RWPE2 (cell line): ENCODE measurements around the gene GSDME.

Experiments used
- ATAC-seq: fragments of 200-7000 bp; cut with Tn5 transposase; 3 replicates; pipeline ENCODE4 v1.9.1; 2021; ENCODE audit warnings: low read depth
- DNase-seq: peaks from one replicate; pipeline ENCODE4 v3.0.0-alpha.2; 2020; ENCODE audit warnings: low spot score
- H3K27ac ChIP-seq: fragments of 450-650 bp; 2 replicates; pipeline ENCODE4 v1.5.1; 2017; ENCODE audit warnings: mild to moderate bottlenecking; ENCODE audit not compliant: poor library complexity, severe bottlenecking
- H3K27me3 ChIP-seq: fragments of 250-450 bp; sonication (Bioruptor Pico); 2 replicates; pipeline ENCODE4 v1.5.1; 2021; ENCODE audit warnings: mild to moderate bottlenecking, moderate library complexity; ENCODE audit not compliant: insufficient read depth, poor library complexity, severe bottlenecking
- H3K36me3 ChIP-seq: fragments of 250-450 bp; sonication (Bioruptor Pico); 2 replicates; pipeline ENCODE4 v1.5.1; 2020; ENCODE audit warnings: low read depth, mild to moderate bottlenecking, moderate library complexity
- H3K4me1 ChIP-seq: fragments of 250-450 bp; sonication (Bioruptor Pico); 2 replicates; pipeline ENCODE4 v1.5.1; 2021; ENCODE audit warnings: mild to moderate bottlenecking, moderate library complexity; ENCODE audit not compliant: insufficient read depth, poor library complexity, severe bottlenecking
- H3K4me3 ChIP-seq: fragments of 250-450 bp; sonication (Bioruptor Pico); 2 replicates; pipeline ENCODE4 v1.5.1; 2021; ENCODE audit warnings: mild to moderate bottlenecking, moderate library complexity; ENCODE audit not compliant: severe bottlenecking
- H3K9me3 ChIP-seq: fragments of 250-450 bp; sonication (Bioruptor Pico); 2 replicates; pipeline ENCODE4 v1.5.1; 2021; ENCODE audit warnings: mild to moderate bottlenecking, moderate library complexity; ENCODE audit not compliant: severe bottlenecking
- TF ChIP-seq, protein P1 (sequence below): fragments of 450-650 bp; IDR thresholded peaks from one replicate; pipeline ENCODE4 v1.5.1; 2017; ENCODE audit warnings: mild to moderate bottlenecking, moderate library complexity; ENCODE audit not compliant: poor library complexity, severe bottlenecking

GSDME gene

GRCh38 chr7:24714676-24715010 is 42.6 kb downstream of the GSDME start:
- Histone ChIP-seq H3K27me3 (no peaks in the 10 kb centered on the region), H3K27ac (no peak overlapping the region), H3K36me3 (peaks cover 82% of the 10 kb centered on the region), H3K4me1 (no peaks in the 10 kb centered on the region), H3K9me3 (no peaks in the 10 kb centered on the region), H3K4me3 (no peak overlapping the region)
- DNase-seq = no peak
- no peak for ATAC-seq
- TF ChIP-seq, protein P1, sequence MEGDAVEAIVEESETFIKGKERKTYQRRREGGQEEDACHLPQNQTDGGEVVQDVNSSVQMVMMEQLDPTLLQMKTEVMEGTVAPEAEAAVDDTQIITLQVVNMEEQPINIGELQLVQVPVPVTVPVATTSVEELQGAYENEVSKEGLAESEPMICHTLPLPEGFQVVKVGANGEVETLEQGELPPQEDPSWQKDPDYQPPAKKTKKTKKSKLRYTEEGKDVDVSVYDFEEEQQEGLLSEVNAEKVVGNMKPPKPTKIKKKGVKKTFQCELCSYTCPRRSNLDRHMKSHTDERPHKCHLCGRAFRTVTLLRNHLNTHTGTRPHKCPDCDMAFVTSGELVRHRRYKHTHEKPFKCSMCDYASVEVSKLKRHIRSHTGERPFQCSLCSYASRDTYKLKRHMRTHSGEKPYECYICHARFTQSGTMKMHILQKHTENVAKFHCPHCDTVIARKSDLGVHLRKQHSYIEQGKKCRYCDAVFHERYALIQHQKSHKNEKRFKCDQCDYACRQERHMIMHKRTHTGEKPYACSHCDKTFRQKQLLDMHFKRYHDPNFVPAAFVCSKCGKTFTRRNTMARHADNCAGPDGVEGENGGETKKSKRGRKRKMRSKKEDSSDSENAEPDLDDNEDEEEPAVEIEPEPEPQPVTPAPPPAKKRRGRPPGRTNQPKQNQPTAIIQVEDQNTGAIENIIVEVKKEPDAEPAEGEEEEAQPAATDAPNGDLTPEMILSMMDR = no peak

GRCh38 chr7:24713850-24714675 is 43.2 kb downstream of the GSDME start:
- Histone ChIP-seq H3K36me3 (peaks cover 82% of the 10 kb centered on the region), H3K4me3 (no peak overlapping the region), H3K9me3 (no peaks in the 10 kb centered on the region), H3K27me3 (no peaks in the 10 kb centered on the region), H3K4me1 (no peaks in the 10 kb centered on the region), H3K27ac (no peak overlapping the region)
- DNase-seq (no peak), ATAC-seq (no peak)
- TF ChIP-seq, protein P1 = no peak

DNA sequence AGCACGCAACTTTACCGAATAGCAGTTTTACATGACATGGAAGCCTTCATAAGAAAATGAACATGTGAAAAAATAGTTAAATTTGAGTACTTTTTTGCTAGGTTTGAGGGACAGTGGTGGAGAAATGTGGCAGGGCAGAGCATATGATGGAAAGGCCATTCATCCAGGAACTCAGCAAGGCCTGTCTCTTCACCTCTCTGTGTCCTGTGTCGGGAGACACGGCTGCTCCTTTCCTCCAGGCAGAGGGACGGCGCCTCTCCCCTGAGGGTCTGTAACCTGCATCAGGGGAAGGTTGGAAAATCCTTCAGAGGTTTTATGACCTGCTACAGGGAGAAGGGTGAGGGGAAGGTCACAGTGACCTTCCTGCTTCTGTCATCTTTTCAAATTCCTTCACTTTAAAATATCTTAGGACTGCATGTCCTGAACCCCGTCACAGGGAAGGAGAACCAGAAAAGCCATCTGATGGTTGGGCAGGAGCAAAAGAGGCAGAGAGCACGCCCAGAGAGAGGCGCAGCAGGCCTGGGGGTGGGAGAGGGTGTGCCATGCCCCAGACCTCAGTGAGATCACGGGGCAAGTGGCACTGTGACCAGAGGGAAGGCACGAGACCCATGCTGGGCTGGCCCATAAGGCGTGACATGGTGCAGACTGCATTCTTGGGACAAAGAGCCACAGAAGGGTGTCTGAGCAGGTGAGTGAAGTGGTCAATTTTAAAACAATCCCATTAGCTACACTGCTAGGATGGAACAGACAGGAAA is 44.0 kb downstream of the GSDME start:
- no peaks in the 10 kb centered on the region for H3K9me3 ChIP-seq
- TF ChIP-seq, protein P1 = no peak
- H3K27me3 ChIP-seq = no peaks in the 10 kb centered on the region
- H3K4me1 ChIP-seq = no peaks in the 10 kb centered on the region
- DNase-seq (no peak), ATAC-seq (no peak)
- H3K27ac ChIP-seq = no peak overlapping the region
- H3K36me3 ChIP-seq = peaks cover 82% of the 10 kb centered on the region
- no peak overlapping the region for H3K4me3 ChIP-seq

GRCh38 chr7:24709585-24710360 is 47.5 kb downstream of the GSDME start:
- H3K4me1 ChIP-seq = no peaks in the 10 kb centered on the region
- no peak overlapping the region for H3K4me3 ChIP-seq
- no peaks in the 10 kb centered on the region for H3K27me3 ChIP-seq
- H3K27ac ChIP-seq = no peak overlapping the region
- no peaks in the 10 kb centered on the region for H3K9me3 ChIP-seq
- peaks cover 77% of the 10 kb centered on the region for H3K36me3 ChIP-seq
- no peak for ATAC-seq
- TF ChIP-seq, protein P1 = no peak
- DNase-seq = no peak
